GM12865 (cell line): Measurements from ENCODE around the gene PRMT9.

ENCODE experiments used
- DNase-seq: peaks from one replicate; pipeline ENCODE4 v3.0.0; 2010; ENCODE audit warnings: low read depth
- H3K4me3 ChIP-seq: 2 replicates; pipeline ENCODE4 v1.5.1; 2011; ENCODE audit warnings: mild to moderate bottlenecking, low read depth, low read length, control low read depth
- TF ChIP-seq, protein P1 (sequence below): IDR thresholded peaks from 2 replicates; pipeline ENCODE4 v1.5.1; 2011; ENCODE audit warnings: low read length, control low read depth, low read depth, inconsistent platforms; ENCODE audit not compliant: insufficient read depth; ENCODE audit errors: missing control alignments

The PRMT9 gene

DNA sequence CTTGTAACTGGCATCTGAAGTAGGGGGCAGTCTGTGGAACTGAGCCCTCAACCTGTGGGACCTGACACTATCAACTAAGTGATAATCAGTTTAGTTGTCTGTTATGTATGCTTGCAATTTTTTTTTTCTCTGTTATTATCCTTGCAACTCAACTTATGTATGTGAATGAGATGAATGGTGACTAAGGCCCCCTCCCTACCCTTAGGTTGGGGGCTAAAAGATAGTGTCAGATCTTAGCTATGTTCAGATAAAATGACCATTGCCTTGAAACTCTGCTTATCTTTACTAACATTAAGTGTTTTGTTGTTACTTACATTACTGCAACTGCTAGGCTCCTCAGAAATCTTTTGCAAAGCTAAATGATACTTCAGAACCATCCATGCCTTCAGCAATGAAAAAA lies 35.3 kb downstream of the PRMT9 start:
- TF ChIP-seq, protein P1, sequence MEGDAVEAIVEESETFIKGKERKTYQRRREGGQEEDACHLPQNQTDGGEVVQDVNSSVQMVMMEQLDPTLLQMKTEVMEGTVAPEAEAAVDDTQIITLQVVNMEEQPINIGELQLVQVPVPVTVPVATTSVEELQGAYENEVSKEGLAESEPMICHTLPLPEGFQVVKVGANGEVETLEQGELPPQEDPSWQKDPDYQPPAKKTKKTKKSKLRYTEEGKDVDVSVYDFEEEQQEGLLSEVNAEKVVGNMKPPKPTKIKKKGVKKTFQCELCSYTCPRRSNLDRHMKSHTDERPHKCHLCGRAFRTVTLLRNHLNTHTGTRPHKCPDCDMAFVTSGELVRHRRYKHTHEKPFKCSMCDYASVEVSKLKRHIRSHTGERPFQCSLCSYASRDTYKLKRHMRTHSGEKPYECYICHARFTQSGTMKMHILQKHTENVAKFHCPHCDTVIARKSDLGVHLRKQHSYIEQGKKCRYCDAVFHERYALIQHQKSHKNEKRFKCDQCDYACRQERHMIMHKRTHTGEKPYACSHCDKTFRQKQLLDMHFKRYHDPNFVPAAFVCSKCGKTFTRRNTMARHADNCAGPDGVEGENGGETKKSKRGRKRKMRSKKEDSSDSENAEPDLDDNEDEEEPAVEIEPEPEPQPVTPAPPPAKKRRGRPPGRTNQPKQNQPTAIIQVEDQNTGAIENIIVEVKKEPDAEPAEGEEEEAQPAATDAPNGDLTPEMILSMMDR: no peak
- DNase-seq: no peak
- no peak overlapping the region for H3K4me3 ChIP-seq

GRCh38 chr4:147645099-147645498 lies 38.9 kb downstream of the PRMT9 start:
- TF ChIP-seq, protein P1: no peak
- no peak for DNase-seq
- H3K4me3 ChIP-seq: no peak overlapping the region

DNA sequence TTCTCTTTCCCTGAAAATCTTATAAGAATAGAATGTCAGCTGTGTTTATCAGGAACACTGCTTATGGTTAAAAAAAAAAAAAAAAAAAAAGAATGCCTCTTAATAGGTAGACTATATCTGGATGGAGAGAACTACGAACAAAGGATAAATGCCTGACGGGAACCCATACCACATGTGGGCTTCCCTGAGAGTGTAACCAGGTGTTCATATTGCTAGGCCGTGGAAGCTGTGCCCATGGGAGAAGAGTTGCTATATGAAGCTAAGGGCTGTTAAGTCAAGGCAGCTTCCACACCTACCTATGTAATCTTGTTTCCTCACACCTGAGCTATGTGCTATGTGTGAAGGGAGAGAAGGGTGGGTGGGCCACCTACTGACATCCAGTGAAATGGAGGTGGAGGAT lies 39.5 kb downstream of the PRMT9 start:
- TF ChIP-seq, protein P1: no peak
- no peak overlapping the region for H3K4me3 ChIP-seq
- DNase-seq: no peak

GRCh38 chr4:147643616-147644015 lies 40.3 kb downstream of the PRMT9 start:
- TF ChIP-seq, protein P1: no peak
- no peak overlapping the region for H3K4me3 ChIP-seq
- no peak for DNase-seq

- DNase-seq: no peak
- TF ChIP-seq, protein P1: no peak
- H3K4me3 ChIP-seq: no peak overlapping the region
These were observed 43.6 kb downstream of the PRMT9 start for GRCh38 chr4:147640331-147640730.

GRCh38 chr4:147639388-147639787 lies 44.6 kb downstream of the PRMT9 start:
- no peak overlapping the region for H3K4me3 ChIP-seq
- DNase-seq: no peak

DNA sequence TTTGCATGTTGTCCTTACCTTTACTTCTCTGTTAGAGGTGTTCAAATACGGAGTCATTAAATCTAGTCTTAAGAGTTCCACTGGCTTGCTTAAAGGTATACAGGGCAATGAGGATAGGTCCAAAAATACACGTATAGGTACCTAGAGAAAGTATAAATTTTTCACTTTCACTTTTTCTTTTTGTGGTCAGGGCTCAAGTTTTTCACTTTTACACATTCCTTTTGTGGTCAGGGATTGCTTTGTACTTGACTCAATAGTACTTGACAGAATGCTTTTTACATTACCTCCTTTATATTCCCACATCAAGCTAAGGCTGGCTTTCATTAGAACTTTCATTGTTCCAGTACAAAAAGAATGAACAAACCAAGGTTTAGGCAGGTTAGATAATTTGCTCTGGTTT lies 45.0 kb downstream of the PRMT9 start:
- peak; percentile 23 for DNase-seq
- TF ChIP-seq, protein P1: no peak
- no peak overlapping the region for H3K4me3 ChIP-seq

More at GRCh38 chr4:147639388-147639787, 44.6 kb downstream of the PRMT9 start:
- TF ChIP-seq, protein P1: no peak
